Kidney epithelial cell (primary cell): ENCODE results near the gene FBLN5. TPM values are rescaled to one million over a fixed set of nuclear protein-coding genes. Genes with fewer than 3 reads are reported as not detected.
"Not testable (repeated sequence)": the region's sequence is repeated elsewhere in the genome, so short reads cannot be mapped to it uniquely, and the experiment has no call there.

ENCODE experiments used
- DNase-seq: peaks from one replicate; pipeline ENCODE4 v3.0.0-alpha.2; 2010; ENCODE audit warnings: low read depth
- H3K27me3 ChIP-seq: 2 replicates; pipeline ENCODE4 v1.6.0; 2011; ENCODE audit warnings: low read length; ENCODE audit not compliant: control insufficient read depth, insufficient read depth
- H3K36me3 ChIP-seq: 2 replicates; pipeline ENCODE4 v1.5.1; 2011; ENCODE audit warnings: low read length; ENCODE audit not compliant: control insufficient read depth, insufficient read depth
- H3K4me3 ChIP-seq: 2 replicates; pipeline ENCODE4 v1.5.1; 2011; ENCODE audit warnings: low read depth, mild to moderate bottlenecking, control low read depth, low read length
- total RNA-seq: library from RNA; depleted of rRNA; stranded (reverse); fragments of >200 nt; gene quantifications from 2 replicates; pipeline ENCODE4 v1.2.3, GENCODE V29; 2015
- TF ChIP-seq, protein P1 (sequence below): IDR thresholded peaks from 2 replicates; pipeline ENCODE4 v1.5.1; 2011; ENCODE audit warnings: mild to moderate bottlenecking, moderate library complexity, low read length, control low read depth, inconsistent platforms; ENCODE audit not compliant: insufficient read depth, poor library complexity, severe bottlenecking

FBLN5 gene
- total RNA-seq, 1 donor from 2014 or later: 4.8 TPM

DNA sequence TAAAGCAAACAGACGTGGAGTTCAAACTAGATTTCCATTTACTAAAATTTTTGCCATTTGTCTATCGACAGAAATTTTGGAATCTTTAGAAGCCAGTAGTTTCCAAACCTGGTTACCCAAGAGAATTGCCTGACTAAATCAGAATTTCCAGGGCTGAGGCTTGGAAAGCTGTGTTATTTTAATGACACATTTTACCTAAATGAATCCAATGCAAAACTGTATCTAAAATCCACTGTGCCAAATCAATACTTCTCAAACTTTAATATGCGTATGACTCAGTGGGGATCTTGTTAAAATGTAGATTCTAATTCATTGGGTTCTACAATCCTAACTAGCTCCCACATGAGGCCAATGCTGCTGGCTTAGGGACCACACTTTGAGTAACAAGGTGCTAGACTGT is 45.2 kb downstream of the FBLN5 start:
- H3K27me3 ChIP-seq: no peaks in the 10 kb centered on the region
- DNase-seq: no peak
- H3K4me3 ChIP-seq: no peak overlapping the region
- TF ChIP-seq, protein P1, sequence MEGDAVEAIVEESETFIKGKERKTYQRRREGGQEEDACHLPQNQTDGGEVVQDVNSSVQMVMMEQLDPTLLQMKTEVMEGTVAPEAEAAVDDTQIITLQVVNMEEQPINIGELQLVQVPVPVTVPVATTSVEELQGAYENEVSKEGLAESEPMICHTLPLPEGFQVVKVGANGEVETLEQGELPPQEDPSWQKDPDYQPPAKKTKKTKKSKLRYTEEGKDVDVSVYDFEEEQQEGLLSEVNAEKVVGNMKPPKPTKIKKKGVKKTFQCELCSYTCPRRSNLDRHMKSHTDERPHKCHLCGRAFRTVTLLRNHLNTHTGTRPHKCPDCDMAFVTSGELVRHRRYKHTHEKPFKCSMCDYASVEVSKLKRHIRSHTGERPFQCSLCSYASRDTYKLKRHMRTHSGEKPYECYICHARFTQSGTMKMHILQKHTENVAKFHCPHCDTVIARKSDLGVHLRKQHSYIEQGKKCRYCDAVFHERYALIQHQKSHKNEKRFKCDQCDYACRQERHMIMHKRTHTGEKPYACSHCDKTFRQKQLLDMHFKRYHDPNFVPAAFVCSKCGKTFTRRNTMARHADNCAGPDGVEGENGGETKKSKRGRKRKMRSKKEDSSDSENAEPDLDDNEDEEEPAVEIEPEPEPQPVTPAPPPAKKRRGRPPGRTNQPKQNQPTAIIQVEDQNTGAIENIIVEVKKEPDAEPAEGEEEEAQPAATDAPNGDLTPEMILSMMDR: no peak
- H3K36me3 ChIP-seq: no peaks in the 10 kb centered on the region

DNA sequence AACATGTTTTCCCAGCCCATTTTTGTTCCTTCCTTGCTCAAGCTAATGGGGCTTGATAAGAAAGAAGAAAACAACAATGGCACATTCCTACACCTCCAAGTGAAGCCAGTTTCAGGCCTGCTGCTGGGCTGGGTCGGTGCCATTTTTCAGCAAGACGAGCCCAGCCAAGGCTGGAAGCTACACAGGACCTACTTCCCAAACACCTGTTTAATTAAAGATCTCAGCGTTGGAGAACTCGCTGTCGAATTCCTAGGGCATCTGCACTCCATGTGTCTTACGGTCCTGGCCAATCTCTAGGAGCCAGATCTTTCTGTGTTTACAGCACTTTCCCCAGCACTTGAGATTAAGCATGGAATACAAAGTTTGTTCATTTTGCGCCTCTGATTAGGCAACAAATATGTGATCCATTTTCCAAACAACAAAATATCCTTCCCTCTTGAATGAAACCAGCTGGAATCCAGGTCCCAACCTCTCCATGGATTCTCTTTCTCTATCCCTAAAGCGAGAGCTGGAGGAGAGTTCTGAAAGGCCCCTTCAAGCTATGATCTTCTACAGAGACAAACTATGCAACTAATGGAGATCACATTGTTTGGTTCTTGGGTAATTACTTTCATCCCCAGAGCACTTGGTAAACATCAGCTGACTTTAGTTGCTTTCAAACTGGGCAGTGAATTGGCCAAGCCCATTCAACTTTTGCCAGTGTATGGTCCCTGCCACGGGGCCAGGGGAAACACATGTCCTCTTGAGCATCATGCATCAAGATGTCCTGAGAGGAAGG is 45.9 kb downstream of the FBLN5 start:
- Histone ChIP-seq H3K4me3 (no peak overlapping the region), H3K27me3 (no peaks in the 10 kb centered on the region), H3K36me3 (no peaks in the 10 kb centered on the region)
- TF ChIP-seq, protein P1: no peak
- no peak for DNase-seq

DNA sequence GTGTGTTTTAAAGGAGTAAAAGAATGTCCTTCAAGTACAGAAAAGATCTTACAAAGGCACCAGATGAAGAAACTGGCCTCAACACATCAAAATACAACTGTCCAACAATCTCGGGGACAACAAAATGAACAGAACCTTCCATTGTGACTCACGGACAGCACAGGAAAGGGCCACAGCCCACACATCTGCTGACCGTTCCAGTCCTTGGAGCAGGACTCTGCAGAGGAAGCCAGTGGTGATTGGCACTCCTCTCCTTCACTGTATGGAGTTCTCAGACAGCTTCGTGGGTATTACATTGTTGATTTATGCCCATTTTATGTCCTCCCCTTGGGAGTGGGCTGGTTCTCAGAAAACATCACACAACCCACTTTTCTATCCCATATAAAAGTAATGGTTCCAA is 47.7 kb downstream of the FBLN5 start:
- H3K36me3 ChIP-seq: no peaks in the 10 kb centered on the region
- no peak for DNase-seq
- H3K4me3 ChIP-seq: no peak overlapping the region
- no peaks in the 10 kb centered on the region for H3K27me3 ChIP-seq
- TF ChIP-seq, protein P1: no peak

DNA sequence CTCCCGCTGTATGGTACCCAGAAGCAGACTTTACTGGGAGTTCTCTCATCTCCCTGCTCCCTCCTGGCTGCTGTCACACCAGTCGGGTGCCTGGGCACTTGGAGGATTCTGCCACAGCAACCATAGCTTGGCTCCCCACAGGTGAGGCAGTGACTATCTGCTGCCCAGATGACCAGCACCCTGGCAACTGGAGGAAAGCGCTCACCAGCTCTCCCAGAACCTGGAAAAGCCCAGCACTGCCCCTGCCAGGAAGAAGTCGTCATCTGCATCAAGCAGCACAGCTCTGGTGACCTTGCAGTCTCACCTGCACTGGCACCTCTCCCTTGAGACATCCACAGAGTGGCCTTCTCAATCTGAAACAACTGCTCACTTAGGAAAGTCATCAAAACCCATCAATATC is 48.3 kb downstream of the FBLN5 start:
- Histone ChIP-seq H3K27me3 (no peaks in the 10 kb centered on the region), H3K36me3 (no peaks in the 10 kb centered on the region), H3K4me3 (no peak overlapping the region)
- DNase-seq: no peak
- TF ChIP-seq, protein P1: no peak

DNA sequence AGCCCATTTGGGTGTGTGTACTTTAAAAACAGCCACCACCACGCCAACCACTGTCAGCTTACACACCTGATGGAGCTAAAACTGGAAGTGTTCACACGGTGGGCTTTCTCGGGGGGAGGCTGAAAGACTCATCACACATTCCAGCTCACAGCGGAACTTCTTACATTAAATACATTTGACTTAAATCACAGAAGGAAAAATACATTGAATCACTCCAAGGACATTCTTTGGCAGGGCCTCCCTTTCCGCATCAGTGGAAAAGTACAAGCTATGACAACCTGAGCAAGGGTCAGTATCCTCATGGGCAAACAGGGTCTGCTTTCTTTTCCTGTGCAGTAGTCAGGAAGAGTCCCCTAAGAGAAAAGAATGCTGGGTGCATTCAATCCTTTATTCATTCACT is 49.1 kb downstream of the FBLN5 start:
- H3K4me3 ChIP-seq: no peak overlapping the region
- no peaks in the 10 kb centered on the region for H3K27me3 ChIP-seq
- DNase-seq: no peak
- no peaks in the 10 kb centered on the region for H3K36me3 ChIP-seq
- TF ChIP-seq, protein P1: no peak

DNA sequence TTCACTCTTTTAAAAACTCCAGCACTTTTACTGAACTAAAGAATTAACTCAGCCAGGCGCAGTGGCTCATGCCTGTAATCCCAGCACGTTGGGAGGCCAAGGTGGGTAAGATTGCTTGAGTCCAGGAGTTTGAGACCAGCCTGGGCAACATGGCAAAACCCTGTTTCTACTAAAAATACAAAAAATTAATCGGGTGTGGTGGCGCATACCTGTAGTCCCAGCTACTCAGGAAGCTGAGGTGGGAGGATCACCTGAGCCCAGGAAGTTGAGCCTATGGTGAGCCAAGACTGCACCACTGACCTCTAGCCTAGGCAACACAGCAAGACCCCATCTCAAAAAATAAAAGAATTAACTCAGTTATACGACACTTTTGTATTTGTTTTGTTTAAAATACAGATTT is 49.8 kb downstream of the FBLN5 start:
- DNase-seq, H3K27me3 ChIP-seq, H3K4me3 ChIP-seq, H3K36me3 ChIP-seq: not testable (repeated sequence)
